Ishikawa (cell line): ENCODE results near the gene GNG4.

Experiments used
- CEBPB ChIP-seq: IDR thresholded peaks from 2 replicates; pipeline ENCODE4 v1.6.1; 2012
- CREB1 ChIP-seq: IDR thresholded peaks from 2 replicates; pipeline ENCODE4 v1.6.1; 2012; ENCODE audit warnings: low read depth
- EP300 ChIP-seq: IDR thresholded peaks from 2 replicates; pipeline ENCODE4 v1.6.1; 2012; ENCODE audit warnings: borderline replicate concordance
- NFIC ChIP-seq: IDR thresholded peaks from 2 replicates; pipeline ENCODE4 v1.6.1; 2012
- RAD21 ChIP-seq: IDR thresholded peaks from 2 replicates; pipeline ENCODE4 v1.6.1; 2012; ENCODE audit warnings: low read depth
- TAF1 ChIP-seq: IDR thresholded peaks from 2 replicates; pipeline ENCODE4 v1.6.1; 2012; ENCODE audit warnings: low read depth, mild to moderate bottlenecking
- TCF12 ChIP-seq: IDR thresholded peaks from 2 replicates; pipeline ENCODE4 v1.6.1; 2012; ENCODE audit warnings: low read depth
- TEAD4 ChIP-seq: IDR thresholded peaks from 2 replicates; pipeline ENCODE4 v1.6.1; 2012
- YY1 ChIP-seq: IDR thresholded peaks from 2 replicates; pipeline ENCODE4 v1.6.1; 2012; ENCODE audit warnings: low read depth
- ZBTB7A ChIP-seq: IDR thresholded peaks from 2 replicates; pipeline ENCODE4 v1.6.1; 2012; ENCODE audit warnings: low read depth
- TF ChIP-seq, protein P1 (sequence below): IDR thresholded peaks from 2 replicates; pipeline ENCODE4 v1.6.1; 2012; ENCODE audit warnings: low read depth, mild to moderate bottlenecking
- TF ChIP-seq, protein P2 (sequence below): IDR thresholded peaks from 2 replicates; pipeline ENCODE4 v1.6.1; 2012
- TF ChIP-seq, protein P3 (sequence below): IDR thresholded peaks from 2 replicates; pipeline ENCODE4 v1.6.1; 2012

DNA sequence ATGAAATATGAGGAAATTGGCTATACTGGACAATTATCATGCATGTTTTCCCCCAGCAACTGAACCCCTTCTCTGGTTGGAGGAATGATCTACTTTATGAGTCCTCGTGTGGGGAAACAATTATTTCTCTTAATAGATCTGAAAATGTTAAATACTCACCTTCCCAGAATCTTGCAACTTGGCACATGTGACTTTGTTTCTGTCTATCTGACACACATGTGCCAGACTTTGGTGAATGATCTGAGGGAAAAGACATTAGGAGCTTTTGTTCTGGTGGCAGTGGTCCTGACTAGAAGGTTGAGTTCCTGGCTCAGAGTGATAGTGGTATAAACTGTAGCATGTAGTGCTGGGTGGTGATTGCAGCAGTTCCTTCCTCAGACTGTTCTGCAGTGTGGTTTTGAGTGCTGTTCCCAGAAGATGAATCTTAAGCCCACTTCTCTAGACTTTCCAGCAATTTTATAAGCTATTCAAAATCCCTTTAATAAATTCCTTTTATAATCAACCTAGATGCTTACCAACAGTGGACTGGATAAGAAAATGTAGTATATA, 86.0 kb downstream of the GNG4 start:
- TF ChIP-seq, protein P1, sequence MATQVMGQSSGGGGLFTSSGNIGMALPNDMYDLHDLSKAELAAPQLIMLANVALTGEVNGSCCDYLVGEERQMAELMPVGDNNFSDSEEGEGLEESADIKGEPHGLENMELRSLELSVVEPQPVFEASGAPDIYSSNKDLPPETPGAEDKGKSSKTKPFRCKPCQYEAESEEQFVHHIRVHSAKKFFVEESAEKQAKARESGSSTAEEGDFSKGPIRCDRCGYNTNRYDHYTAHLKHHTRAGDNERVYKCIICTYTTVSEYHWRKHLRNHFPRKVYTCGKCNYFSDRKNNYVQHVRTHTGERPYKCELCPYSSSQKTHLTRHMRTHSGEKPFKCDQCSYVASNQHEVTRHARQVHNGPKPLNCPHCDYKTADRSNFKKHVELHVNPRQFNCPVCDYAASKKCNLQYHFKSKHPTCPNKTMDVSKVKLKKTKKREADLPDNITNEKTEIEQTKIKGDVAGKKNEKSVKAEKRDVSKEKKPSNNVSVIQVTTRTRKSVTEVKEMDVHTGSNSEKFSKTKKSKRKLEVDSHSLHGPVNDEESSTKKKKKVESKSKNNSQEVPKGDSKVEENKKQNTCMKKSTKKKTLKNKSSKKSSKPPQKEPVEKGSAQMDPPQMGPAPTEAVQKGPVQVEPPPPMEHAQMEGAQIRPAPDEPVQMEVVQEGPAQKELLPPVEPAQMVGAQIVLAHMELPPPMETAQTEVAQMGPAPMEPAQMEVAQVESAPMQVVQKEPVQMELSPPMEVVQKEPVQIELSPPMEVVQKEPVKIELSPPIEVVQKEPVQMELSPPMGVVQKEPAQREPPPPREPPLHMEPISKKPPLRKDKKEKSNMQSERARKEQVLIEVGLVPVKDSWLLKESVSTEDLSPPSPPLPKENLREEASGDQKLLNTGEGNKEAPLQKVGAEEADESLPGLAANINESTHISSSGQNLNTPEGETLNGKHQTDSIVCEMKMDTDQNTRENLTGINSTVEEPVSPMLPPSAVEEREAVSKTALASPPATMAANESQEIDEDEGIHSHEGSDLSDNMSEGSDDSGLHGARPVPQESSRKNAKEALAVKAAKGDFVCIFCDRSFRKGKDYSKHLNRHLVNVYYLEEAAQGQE, result no peak
- TF ChIP-seq NFIC, result no peak
- TF ChIP-seq CREB1, result no peak
- no peak for TF ChIP-seq EP300
- TF ChIP-seq, protein P2, sequence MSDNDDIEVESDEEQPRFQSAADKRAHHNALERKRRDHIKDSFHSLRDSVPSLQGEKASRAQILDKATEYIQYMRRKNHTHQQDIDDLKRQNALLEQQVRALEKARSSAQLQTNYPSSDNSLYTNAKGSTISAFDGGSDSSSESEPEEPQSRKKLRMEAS, result no peak
- TF ChIP-seq, protein P3, sequence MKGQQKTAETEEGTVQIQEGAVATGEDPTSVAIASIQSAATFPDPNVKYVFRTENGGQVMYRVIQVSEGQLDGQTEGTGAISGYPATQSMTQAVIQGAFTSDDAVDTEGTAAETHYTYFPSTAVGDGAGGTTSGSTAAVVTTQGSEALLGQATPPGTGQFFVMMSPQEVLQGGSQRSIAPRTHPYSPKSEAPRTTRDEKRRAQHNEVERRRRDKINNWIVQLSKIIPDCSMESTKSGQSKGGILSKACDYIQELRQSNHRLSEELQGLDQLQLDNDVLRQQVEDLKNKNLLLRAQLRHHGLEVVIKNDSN, result no peak
- no peak for TF ChIP-seq RAD21
- no peak for TF ChIP-seq TEAD4
- TF ChIP-seq CEBPB, result no peak
- TF ChIP-seq TCF12, result no peak
- no peak for TF ChIP-seq ZBTB7A
- TF ChIP-seq TAF1, result no peak
- no peak for TF ChIP-seq YY1
